Right ventricle myocardium inferior (tissue), 1 donor: ENCODE measurements around the gene RNF115. TPM values are rescaled to one million over a fixed set of nuclear protein-coding genes. Genes with fewer than 3 reads are reported as not detected.
"Not testable (repeated sequence)": the region's sequence is repeated elsewhere in the genome, so short reads cannot be mapped to it uniquely, and the experiment has no call there.

Experiments
- ATAC-seq: fragments of 200-7000 bp; cut with Tn5 transposase; one replicate; pipeline ENCODE4 v1.9.1; 2020; ENCODE audit warnings: mild to moderate bottlenecking, moderate library complexity
- DNase-seq: peaks from one replicate; pipeline ENCODE4 v3.0.0; 2021; ENCODE audit errors: missing footprints
- intact Hi-C: fragments of 100-400 bp; cut with DNase I; formaldehyde crosslinking; loops from one replicate; pipeline ENCODE4 v1.11.0; 2022
- total RNA-seq: library from RNA; stranded (reverse); fragmentation: NEBNext Ultra II Directional; extraction: Animal tissue kit (Norgen Biotek cat#: 25700); gene quantifications from one replicate; pipeline ENCODE4 v1.2.1, GENCODE V29; 2021
- donor health status: DM: no; HTN: yes; CAD: no; lungs with severe emphysema.

The RNF115 gene
- total RNA-seq, 1 donor from 2014 or later: 47.9 TPM

GRCh38 chr1:145759721-145760120 is 64.2 kb downstream of the RNF115 start:
- intact Hi-C loops: no loop called here
- ATAC-seq (no peak), DNase-seq (no peak)

GRCh38 chr1:145758575-145758974 is 65.3 kb downstream of the RNF115 start:
- no peak for ATAC-seq
- intact Hi-C loops: no loop called here
- DNase-seq: no peak

- ATAC-seq (no peak), DNase-seq (no peak)
- intact Hi-C loops: no loop called here
These were observed 65.8 kb downstream of the RNF115 start for GRCh38 chr1:145758116-145758515.

- intact Hi-C loops: no loop called here
- ATAC-seq: no peak
- no peak for DNase-seq
These were observed 66.5 kb downstream of the RNF115 start for GRCh38 chr1:145757420-145757819.

- no peak for ATAC-seq
- no peak for DNase-seq
- intact Hi-C loops: no loop called here
These were observed 72.3 kb downstream of the RNF115 start for GRCh38 chr1:145751491-145752037.

- no peak for DNase-seq
- no peak for ATAC-seq
- intact Hi-C loops: no loop called here
These were observed 73.5 kb downstream of the RNF115 start for GRCh38 chr1:145750426-145750825.

GRCh38 chr1:145747398-145748247 is 76.3 kb downstream of the RNF115 start:
- ATAC-seq: no peak
- intact Hi-C loops: loop anchor here (10.0 kb wide), 1 partner anchor 77 kb away; the partner anchor contains the start of genes POLR3C and RNF115
- no peak for DNase-seq

GRCh38 chr1:145740269-145740668 is 83.6 kb downstream of the RNF115 start:
- ATAC-seq: no peak
- DNase-seq: no peak
- intact Hi-C loops: loop anchor here (10.0 kb wide), 1 partner anchor 85 kb away; the partner anchor contains the start of genes POLR3C and RNF115

- DNase-seq (no peak), ATAC-seq (no peak)
- intact Hi-C loops: no loop called here
These were observed 87.7 kb downstream of the RNF115 start for GRCh38 chr1:145736191-145736590.

GRCh38 chr1:145730900-145731299 is 93.0 kb downstream of the RNF115 start:
- DNase-seq (no peak), ATAC-seq (no peak)
- intact Hi-C loops: no loop called here

GRCh38 chr1:145730467-145730866 is 93.4 kb downstream of the RNF115 start:
- intact Hi-C loops: no loop called here
- DNase-seq: no peak
- no peak for ATAC-seq

GRCh38 chr1:145729666-145730436 is 94.0 kb downstream of the RNF115 start:
- no peak for DNase-seq
- intact Hi-C loops: no loop called here
- ATAC-seq: no peak

GRCh38 chr1:145729196-145729595 is 94.7 kb downstream of the RNF115 start:
- DNase-seq (no peak), ATAC-seq (no peak)
- intact Hi-C loops: no loop called here

- ATAC-seq, intact Hi-C loops, DNase-seq: not testable (repeated sequence)
These were observed 97.7 kb downstream of the RNF115 start for GRCh38 chr1:145726193-145726592.

GRCh38 chr1:145720878-145721671 is 102.8 kb downstream of the RNF115 start:
- DNase-seq: peak; percentile 88
- ATAC-seq: peak; percentile 92
- intact Hi-C loops: no loop called here

GRCh38 chr1:145720556-145720877 is 103.4 kb downstream of the RNF115 start:
- DNase-seq (no peak), ATAC-seq (no peak)
- intact Hi-C loops: no loop called here

GRCh38 chr1:145719230-145720079 is 104.4 kb downstream of the RNF115 start, which contains the start of gene CD160:
CD160 (plus strand) TSS chr1:145719499; CDS start chr1:145728328, 8,829 bp downstream.
- no peak for ATAC-seq
- intact Hi-C loops: no loop called here
- no peak for DNase-seq

GRCh38 chr1:145718465-145718864 is 105.4 kb downstream of the RNF115 start:
- DNase-seq, ATAC-seq, intact Hi-C loops: not testable (repeated sequence)
